Kidney capillary endothelial cell (primary cell): ENCODE data around the gene RSPH1.
"Not testable (repeated sequence)": the region's sequence is repeated elsewhere in the genome, so short reads cannot be mapped to it uniquely, and the experiment has no call there.

Experiments
- DNase-seq: peaks from one replicate; pipeline ENCODE4 v3.0.0-alpha.2; 2018; ENCODE audit warnings: low spot score

The RSPH1 gene

DNA sequence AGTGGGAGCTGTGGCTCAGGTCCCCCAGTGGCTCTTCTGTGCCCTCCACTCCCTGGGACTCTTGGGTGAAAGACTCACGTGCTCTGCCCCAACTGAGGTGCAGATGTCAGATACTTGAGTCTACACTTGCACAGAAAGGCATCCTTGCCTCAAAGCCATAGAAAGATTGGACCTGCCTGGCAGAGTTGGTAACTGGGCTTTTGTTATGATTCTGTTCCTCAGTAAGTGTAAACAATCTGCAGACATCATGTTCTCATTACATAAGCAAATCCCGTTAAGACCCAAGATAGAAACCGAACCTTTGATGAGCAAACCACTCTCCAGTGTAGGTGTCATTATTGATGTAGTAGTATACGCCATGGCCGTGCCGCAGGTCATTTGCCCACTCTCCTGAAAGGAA is 10.0 kb downstream of the RSPH1 start:
- no peak for DNase-seq

DNA sequence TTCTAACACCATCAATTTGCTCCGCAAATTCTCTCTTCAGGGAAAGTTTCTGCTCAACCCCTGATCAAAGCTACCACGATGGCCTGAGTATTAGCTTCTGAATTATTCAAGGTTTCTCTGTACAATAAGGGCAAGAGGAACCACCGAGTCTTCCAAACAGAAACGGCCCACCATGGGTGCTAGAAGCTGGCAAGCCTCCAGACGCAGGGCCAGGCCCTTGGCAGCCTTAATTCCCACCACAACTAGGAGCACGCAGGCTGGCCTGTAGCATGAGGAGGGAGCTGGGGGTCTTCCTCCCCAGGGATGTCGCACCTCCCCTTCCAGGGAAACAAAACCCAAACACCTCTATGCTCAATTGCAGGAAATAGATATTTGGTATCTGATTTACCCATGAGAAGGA is 11.1 kb downstream of the RSPH1 start:
- DNase-seq = no peak

DNA sequence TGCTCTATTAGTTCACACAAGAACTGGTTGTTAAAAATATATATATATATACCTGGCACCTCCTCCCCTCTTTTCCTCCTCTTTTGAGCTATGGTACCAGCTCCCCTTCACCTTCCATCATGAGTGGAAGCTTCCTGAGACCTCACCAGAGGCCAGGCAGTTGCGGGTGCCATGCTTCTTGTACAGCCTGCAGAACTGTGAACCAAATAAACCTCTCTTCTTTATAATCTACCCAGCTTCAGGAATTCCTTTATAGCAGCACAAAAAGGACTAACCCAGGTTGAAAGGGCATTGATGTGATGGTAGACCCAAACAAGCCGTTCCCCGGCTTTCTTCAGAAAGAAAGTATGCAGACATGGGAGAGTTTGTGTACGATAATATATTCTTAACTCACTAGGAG is 14.9 kb downstream of the RSPH1 start:
- no peak for DNase-seq

DNA sequence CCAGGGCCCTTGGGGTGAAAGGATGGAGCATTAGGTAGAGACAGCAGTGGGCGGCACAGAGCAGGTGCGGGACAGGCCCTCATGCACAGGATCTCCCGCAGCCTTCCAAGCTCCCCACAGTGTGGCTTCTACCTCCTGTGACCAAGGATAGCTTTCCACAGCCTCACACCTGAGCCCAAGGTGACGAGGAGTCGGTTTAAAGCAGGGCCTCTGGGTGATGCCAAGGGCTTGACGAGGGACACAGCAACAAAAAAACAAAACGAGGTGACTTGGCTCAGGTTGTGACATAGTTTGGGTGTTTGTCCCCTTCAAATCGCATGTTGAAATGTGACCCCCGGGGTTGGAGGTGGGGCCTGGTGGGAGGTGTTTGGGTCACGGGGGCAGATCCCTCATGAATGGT is 15.3 kb downstream of the RSPH1 start:
- no peak for DNase-seq

DNA sequence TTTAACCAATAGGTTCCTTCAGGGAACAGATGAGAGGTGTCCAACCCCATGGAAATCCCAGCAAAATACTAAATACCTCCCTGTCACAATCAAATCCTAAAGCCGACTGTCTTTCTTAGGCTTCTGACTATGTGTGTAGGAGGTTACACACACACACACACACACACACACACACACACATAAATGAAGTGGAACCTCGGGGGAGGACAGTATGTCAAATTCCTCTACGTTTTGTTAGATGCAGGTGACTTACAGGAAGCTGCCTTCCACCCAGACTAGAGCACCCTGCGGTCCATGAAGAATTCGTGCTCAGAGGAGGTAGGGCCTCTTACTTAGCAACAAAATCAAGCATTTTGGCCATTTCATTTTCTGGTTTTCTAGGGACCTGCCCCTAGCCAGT is 16.4 kb downstream of the RSPH1 start:
- no peak for DNase-seq

GRCh38 chr21:42478504-42478903 is 17.5 kb downstream of the RSPH1 start:
- no peak for DNase-seq

GRCh38 chr21:42476388-42477331 is 19.4 kb downstream of the RSPH1 start:
- no peak for DNase-seq

DNA sequence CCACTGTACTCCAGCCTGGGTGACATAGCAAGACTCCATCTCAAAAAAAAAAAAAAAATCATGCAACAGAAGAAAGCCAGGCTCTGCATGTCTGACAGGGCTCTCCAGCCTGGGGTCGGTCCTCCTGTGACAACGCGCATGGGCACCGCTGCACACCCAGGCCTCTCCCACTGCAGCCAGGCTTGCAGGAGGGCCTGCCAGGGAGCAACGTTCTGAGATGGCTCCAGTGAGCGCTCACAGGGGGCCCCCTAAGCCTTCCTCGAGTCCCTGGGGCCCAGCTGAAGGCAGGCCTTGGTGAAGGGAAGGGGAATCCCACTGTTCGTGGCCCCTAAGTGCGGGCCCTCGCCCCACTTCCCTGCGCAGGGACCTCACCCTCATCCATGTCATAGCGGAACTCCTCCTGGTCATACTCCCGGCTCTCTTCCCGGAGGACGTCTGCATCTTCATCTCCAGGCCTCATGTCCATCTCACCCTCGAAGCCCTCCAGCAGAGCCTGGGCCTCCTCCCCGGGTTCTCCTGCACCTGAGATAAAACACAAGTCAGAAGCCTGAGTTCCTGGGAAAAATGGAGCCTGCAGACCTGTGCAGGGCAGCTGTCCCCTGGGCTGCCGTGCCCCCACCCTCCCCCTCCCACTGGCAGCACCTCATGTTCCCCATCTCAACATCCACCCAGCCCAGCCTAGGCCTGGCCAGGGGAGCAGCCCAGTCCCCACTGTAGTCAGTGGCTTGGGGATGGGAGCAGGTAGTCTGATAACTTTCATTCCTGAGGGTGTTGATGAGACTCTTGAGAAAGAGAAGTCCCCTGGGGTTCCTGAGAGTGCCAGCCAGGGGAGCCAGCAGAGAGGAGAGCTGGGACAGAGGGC is 20.3 kb downstream of the RSPH1 start:
- DNase-seq = no peak

GRCh38 chr21:42475036-42475435 is 21.0 kb downstream of the RSPH1 start:
- DNase-seq = no peak

DNA sequence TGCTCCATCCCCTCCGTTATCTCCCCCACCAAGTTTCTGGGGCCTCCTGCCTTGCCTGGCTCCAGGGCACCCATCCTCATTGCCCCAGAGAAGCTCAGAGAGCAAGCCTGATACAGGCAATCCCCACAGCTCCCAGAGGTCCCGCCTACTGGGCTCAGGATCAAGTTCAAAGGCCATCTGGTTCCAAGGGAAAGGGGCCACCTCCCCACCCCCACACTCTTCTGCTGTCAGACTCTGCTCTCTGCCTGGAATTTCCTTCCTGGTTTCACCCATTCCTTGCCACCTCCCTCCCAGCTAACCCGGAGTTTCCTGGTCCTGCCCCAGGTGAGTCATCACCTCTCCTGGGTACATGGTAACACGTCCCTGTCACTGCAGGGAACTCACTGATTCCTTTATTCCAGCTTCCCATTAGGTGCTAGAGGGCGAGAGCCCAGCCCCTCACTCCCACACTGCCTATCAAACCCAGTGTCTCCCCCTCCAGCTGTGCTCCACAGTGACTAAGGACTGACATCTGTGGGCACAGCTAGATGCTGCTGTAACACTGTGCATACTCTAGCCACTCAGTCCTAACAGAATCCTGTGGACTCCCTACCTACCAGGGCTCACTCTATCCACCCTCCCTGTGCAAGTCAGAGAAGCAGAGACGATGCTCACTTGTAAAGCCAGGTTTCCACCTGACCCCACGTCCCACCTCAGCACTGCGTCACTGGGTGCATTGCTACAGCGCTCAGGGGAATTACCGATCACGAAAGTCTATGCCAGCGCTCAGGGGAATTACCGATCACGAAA is 21.8 kb downstream of the RSPH1 start:
- DNase-seq = peak; percentile 70

DNA sequence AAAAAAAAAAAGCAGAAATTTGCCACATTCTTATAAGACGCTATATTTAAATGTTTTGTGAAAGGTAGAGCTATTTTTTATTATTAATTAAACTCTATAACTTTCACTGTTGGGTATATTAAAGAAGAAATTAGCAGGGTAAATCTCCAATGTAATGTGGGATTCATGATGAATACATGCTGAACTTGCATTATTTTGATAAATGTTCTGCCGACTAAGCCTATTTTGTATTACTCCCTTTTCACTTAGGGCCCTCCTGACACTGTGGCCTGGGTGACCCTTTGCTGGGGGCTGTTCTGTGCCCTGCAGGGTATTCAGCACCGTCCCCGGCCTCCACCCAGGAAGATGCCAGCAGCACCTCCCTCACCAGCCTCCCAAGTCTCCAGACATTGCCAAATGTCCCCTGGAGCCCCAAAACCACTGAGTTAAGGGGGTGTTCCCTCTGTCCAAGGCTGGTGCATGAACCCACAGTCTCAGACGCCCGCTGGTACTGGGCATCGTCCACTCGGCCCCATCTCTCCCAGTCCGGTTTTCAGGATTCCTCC is 22.5 kb downstream of the RSPH1 start:
- DNase-seq = no peak

DNA sequence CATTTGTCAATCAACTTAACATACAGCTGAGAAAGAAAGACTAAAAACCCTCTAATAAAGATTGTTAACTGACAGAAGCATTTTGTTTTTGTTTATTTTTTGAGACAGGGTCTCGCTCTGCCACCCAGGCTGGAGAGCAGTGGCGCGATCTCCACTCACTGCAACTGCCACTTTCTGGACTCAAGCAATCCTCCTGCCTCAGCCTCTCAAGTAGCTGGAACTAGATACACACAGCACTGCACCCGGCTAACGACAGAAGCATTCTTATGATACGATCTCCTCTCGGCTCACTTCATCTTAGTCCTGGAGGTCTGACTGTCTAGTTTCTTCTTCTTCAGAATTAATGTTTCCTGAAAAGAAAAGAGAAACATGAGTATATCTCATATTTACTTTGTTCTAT is 23.5 kb downstream of the RSPH1 start:
- DNase-seq = no peak

DNA sequence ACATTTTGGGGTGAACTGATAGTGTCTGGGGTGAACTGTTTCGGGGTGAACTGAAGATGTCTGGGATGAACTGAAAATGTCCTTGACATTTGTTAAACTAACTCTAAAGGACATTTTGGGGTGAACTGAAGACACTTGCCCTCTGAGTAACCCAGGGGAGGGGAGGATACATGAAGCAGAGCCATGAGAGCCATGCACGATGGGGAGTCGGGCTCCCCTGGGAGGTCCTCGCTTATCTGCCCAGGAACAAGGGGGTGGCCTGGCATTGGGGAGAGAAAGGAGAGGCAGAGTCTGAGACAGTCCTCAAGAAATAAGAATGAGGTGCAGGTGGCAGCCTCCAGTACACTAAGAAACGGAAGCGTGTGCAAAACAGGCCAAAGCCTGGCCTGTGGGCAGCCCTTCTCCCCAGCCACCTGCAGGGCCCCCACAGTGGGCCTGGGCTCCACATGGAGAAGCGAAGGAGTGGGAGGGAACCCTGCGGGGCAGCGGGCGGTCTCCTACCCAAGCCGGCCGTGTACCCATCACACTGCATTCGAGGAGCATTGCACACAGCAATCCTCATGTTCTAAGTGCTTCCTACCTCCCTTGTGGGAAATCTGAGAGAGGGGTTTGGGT is 24.2 kb downstream of the RSPH1 start:
- no peak for DNase-seq

DNA sequence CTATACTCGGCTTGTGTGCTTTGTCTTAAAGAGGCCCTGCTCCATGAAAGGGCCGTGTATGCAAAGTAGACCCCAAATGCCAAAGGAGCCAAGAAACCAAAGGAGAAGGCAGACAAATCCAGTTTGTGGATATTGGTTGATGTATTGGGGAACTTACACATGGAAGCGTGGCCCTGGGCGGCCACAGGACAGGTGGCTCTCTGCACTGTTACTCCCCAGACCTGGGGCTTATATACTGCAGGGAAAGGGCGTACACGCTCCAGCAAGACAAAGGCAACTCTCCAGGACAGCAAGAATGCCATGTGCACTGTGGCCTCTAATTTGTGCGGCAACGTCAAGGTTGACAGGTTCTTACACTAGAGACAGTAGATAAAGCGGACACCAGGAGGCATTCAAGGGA is 24.8 kb downstream of the RSPH1 start:
- DNase-seq = no peak

DNA sequence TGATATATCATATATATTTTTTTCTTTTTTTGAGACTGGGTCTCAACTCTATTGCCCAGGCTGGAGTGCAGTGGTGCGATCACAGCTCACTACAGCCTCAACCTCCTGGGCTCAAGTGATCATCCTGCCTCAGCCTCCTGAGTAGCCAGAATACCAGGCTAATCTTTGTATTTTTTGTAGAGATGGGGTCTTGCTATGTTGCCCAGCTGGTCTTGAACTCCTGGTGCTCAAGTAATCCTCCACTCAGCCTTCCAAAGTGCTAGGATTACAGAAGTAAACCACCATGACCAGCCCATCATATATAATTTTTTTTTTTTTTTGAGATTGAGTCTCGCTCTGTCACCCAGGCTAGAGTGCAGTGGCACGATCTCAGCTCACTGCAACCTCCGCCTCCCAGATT is 26.3 kb downstream of the RSPH1 start:
- not testable (repeated sequence) for DNase-seq

DNA sequence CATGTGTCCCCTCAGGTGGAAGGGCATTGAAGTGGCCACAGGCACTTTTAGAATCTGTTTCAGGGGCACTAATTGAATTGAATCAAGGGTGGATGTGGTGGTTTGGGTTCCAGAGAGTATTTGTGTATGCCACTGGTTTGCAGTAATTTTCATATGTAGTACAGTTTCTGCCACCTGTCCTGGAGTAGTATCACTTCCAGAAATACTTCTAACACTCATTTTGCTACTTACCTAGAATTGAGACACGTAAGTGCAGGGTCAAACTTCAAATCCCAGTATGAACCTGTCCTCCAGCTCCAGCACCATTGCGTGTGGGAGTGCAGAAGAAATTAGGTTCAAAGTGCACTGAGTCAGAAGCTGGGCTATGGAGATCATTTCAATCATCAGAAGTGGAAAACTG is 26.8 kb downstream of the RSPH1 start:
- DNase-seq = no peak

GRCh38 chr21:42468491-42469131 is 27.4 kb downstream of the RSPH1 start:
- DNase-seq = no peak

DNA sequence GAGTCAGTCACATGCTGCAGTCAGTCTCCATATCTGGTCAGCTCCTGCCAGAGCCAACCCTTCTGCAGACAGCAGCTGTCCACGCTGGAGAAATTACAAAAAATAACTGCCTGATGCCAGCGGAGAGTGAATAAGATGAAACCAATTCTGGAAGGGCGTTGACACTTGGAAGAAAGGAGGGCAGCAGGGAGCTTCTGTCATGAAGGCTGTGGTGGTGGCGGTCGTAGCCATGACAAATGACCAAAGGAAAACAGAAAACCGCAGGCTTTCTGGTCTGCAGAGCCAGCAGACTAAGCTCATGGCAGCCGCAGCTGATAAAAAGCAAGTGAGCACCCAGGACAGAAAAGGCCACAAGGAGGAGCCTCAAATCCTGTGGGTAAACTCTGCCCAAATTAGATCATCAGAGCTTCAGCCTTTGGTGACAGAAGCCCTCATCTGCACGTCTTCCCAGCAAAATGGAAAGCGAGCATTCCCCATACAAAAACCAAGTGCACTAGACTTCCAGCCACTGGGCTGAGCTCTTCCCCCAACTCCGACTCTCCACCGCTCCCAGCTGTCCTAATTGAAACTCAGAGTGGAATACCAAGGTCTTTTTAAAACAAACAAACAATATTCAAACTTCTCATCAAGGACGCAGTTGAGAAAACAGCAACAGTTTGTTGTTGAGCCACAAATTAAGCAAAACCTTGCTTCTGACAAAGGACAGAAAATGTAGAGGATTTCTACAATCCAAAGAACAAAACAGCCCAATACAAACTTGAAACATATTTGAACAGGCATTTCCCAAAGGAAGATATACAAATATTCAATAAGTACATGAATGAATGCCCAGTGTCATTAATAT is 28.7 kb downstream of the RSPH1 start:
- DNase-seq = no peak

DNA sequence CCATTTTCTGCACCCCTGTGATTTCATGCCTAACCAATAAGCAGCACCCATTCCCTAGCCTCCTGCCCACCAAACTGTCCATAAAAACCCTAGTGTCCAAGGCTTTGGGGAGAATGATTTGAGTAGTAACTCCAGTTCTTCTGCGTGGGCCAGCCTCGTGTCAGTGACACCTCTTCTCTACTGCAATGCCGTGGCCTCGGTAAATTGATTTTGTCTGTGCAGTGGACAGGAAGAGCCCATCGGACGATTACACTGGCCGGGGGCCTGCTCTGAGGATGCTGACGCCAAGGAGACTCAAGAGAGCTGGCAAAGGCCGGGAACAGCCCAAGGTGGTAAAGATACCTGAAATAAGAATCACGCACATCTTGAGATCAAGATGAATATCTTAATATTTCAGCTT is 29.3 kb downstream of the RSPH1 start:
- DNase-seq = no peak

DNA sequence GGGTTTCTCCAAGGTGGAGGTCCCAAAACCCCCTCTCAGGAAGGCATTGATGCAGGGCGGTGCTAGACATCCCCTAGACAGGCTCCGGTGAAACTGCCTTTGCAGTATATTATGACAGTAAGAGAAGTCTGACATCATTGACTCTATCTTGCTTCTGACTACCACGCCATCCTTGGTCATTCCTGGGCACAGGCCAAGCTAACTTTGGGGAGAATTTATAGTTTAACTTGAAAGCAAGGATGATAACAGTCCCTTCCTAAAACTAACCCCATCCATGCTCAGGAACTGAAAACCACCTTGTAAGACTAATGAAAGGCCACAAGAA is 30.3 kb downstream of the RSPH1 start:
- no peak for DNase-seq
